CD8-positive, alpha-beta memory T cell (primary cell): Measurements from ENCODE around the gene HIBADH. TPM values are rescaled to one million over a fixed set of nuclear protein-coding genes. Genes with fewer than 3 reads are reported as not detected.

Experiments used
- CTCF ChIA-PET: fragments of 350-600 bp; sonication (Branson Sonifier 250); formaldehyde crosslinking; loops from one replicate; lab custom pipeline; 2021; ENCODE audit warnings: antibody characterized with exemption; lab: Charles Lee
- POLR2A ChIA-PET: fragments of 350-600 bp; sonication (Branson Sonifier 250); formaldehyde crosslinking; loops from one replicate; lab custom pipeline; 2021; ENCODE audit warnings: antibody characterized with exemption; lab: Charles Lee
- DNase-seq, 5 donors: peaks; one replicate each; pipeline versions ENCODE4 v3.0.0 to v3.0.0-alpha.2; 2020 to 2022; ENCODE audit warnings: mixed read lengths in 1 of 5
- H3K27ac ChIP-seq: one replicate; pipeline ENCODE4 v1.7.0; 2013; ENCODE audit warnings: low read depth, mild to moderate bottlenecking, low read length, moderate library complexity
- H3K27me3 ChIP-seq: 2 replicates; pipeline ENCODE4 v1.7.0; 2013; ENCODE audit warnings: low read length, mild to moderate bottlenecking; ENCODE audit not compliant: insufficient read depth, poor library complexity, severe bottlenecking
- H3K36me3 ChIP-seq: 2 replicates; pipeline ENCODE4 v1.7.0; 2013; ENCODE audit warnings: mild to moderate bottlenecking, low read length, moderate library complexity; ENCODE audit not compliant: insufficient read depth
- H3K4me1 ChIP-seq: 2 replicates; pipeline ENCODE4 v1.7.0; 2013; ENCODE audit warnings: mild to moderate bottlenecking, low read length, moderate library complexity; ENCODE audit not compliant: insufficient read depth
- H3K4me3 ChIP-seq: 2 replicates; pipeline ENCODE4 v1.7.0; 2013; ENCODE audit warnings: mild to moderate bottlenecking, low read length
- H3K9me3 ChIP-seq: 2 replicates; pipeline ENCODE4 v1.7.0; 2013; ENCODE audit warnings: mild to moderate bottlenecking, low read length
- H3K27ac Mint-ChIP-seq, 8 donors: one replicate each; pipeline ENCODE4 v1.8.0; 2020 to 2021; ENCODE audit warnings: mixed read lengths in 8 of 8, mild to moderate bottlenecking in 6 of 8, inconsistent platforms in 3 of 8, moderate library complexity in 3 of 8
- H3K27me3 Mint-ChIP-seq, 2 donors: one replicate each; pipeline ENCODE4 v1.8.0; 2020 to 2021; ENCODE audit warnings: mixed read lengths in 2 of 2, mild to moderate bottlenecking in 1 of 2, moderate library complexity in 1 of 2
- H3K36me3 Mint-ChIP-seq, 3 donors: one replicate each; pipeline ENCODE4 v1.8.0; 2020 to 2021; ENCODE audit warnings: mixed read lengths in 3 of 3, inconsistent platforms in 1 of 3, mild to moderate bottlenecking in 1 of 3
- H3K4me1 Mint-ChIP-seq, 3 donors: one replicate each; pipeline ENCODE4 v1.8.0; 2020 to 2021; ENCODE audit warnings: mixed read lengths in 3 of 3, inconsistent platforms in 1 of 3, mild to moderate bottlenecking in 1 of 3
- H3K4me3 Mint-ChIP-seq, 7 donors: one replicate each; pipeline ENCODE4 v1.8.0; 2020 to 2021; ENCODE audit warnings: mixed read lengths in 7 of 7, mild to moderate bottlenecking in 6 of 7, moderate library complexity in 4 of 7, inconsistent platforms in 2 of 7
- H3K9me3 Mint-ChIP-seq, 5 donors: one replicate each; pipeline ENCODE4 v1.8.0; 2020 to 2022; ENCODE audit warnings: mixed read lengths in 5 of 5, mild to moderate bottlenecking in 3 of 5, moderate library complexity in 2 of 5, inconsistent platforms in 1 of 5
- polyA plus RNA-seq: library from polyadenylated mRNA; unstranded; fragments of 300-500 nt; fragmentation: Illumina TruSeq; gene quantifications from one replicate; pipeline ENCODE4 v1.2.3, GENCODE V29; 2021
- total RNA-seq, 2 experiments: library from RNA; stranded (reverse); gene quantifications; one replicate each; pipeline ENCODE4 v1.2.3, GENCODE V29; 2021

HIBADH gene
- total and polyA plus RNA-seq, 3 experiments from 2014 or later, result 19.8 to 33.8 (median 20.0) TPM

GRCh38 chr7:27492224-27492623 lies 170.5 kb downstream of the HIBADH start:
- ChIA-PET CTCF (no interaction called here), POLR2A (no interaction called here)
- H3K4me3 Mint-ChIP-seq, result no peak overlapping the region
- Histone ChIP-seq H3K36me3 (no peaks in the 10 kb centered on the region), H3K4me3 (no peak overlapping the region), H3K27ac (no peak overlapping the region), H3K9me3 (no peaks in the 10 kb centered on the region), H3K4me1 (no peaks in the 10 kb centered on the region), H3K27me3 (no peaks in the 10 kb centered on the region)
- H3K27ac Mint-ChIP-seq, result no peak overlapping the region
- H3K36me3 Mint-ChIP-seq, result no peaks in the 10 kb centered on the region
- no peaks in the 10 kb centered on the region for H3K4me1 Mint-ChIP-seq
- DNase-seq, result no peak
- peaks cover 3 to 13% of the 10 kb centered on the region in 2 donors for H3K27me3 Mint-ChIP-seq
- no peaks in the 10 kb centered on the region for H3K9me3 Mint-ChIP-seq

DNA sequence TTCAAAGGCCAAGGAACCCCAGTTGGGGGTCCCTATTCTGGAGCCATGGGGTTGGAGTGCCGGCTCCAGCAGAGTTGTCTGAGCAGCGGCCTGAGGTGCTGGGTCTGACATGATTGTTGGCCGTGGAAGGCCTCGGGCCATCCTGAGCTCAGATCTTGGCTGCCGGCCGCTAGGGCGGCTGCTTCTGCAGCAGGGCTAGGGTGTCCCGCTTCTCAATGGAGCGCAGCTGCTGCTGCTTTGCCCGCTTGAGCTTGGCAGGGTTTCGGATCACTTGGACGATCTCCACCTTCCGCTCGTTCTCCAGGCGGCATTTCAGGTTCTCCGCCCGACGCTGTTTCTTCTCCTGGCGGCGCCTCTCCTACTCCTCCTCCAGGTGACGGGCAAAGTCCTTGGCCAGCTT lies 171.1 kb downstream of the HIBADH start:
- ChIA-PET POLR2A (no interaction called here), CTCF (no interaction called here)
- no peaks in the 10 kb centered on the region for H3K36me3 Mint-ChIP-seq
- no peaks in the 10 kb centered on the region for H3K9me3 Mint-ChIP-seq
- Histone ChIP-seq H3K27ac (no peak overlapping the region), H3K36me3 (no peaks in the 10 kb centered on the region), H3K27me3 (no peaks in the 10 kb centered on the region), H3K4me3 (no peak overlapping the region), H3K9me3 (no peaks in the 10 kb centered on the region), H3K4me1 (no peaks in the 10 kb centered on the region)
- H3K4me3 Mint-ChIP-seq, result no peak overlapping the region
- no peak for DNase-seq
- no peak overlapping the region for H3K27ac Mint-ChIP-seq
- H3K4me1 Mint-ChIP-seq, result no peaks in the 10 kb centered on the region
- peaks cover 3 to 16% of the 10 kb centered on the region in 2 donors for H3K27me3 Mint-ChIP-seq

GRCh38 chr7:27487509-27487908 lies 175.2 kb downstream of the HIBADH start:
- no peak overlapping the region for H3K27ac ChIP-seq
- Mint-ChIP-seq H3K27ac (no peak overlapping the region), H3K4me3 (no peak overlapping the region), H3K4me1 (no peaks in the 10 kb centered on the region), H3K27me3 (peaks cover 4 to 13% of the 10 kb centered on the region in 2 donors), H3K36me3 (no peaks in the 10 kb centered on the region), H3K9me3 (no peaks in the 10 kb centered on the region)
- H3K4me3 ChIP-seq, result no peak overlapping the region
- no peaks in the 10 kb centered on the region for H3K4me1 ChIP-seq
- CTCF ChIA-PET, result no interaction called here
- H3K9me3 ChIP-seq, result no peaks in the 10 kb centered on the region
- no peak for DNase-seq
- POLR2A ChIA-PET, result no interaction called here
- H3K36me3 ChIP-seq, result no peaks in the 10 kb centered on the region
- no peaks in the 10 kb centered on the region for H3K27me3 ChIP-seq

DNA sequence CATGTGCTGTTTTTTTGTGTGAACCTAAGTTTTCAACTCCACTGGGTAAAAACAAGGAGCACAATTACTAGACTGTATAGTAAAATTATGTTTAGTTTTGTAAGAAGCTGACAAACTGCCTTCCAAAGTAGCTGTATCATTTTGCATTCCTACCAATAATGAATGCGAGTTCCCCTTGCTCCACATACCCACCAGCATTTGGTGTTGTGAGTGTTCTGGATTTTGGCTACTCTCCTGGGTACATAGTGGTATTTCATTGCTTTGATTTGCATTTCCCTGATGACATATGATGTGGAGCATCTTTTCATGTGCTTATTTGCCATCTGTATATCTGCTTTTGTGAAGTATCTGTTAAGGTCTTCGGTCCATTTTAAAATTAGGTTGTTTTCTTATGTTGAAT lies 178.2 kb downstream of the HIBADH start:
- H3K9me3 ChIP-seq, result no peaks in the 10 kb centered on the region
- H3K4me1 Mint-ChIP-seq, result no peaks in the 10 kb centered on the region
- no peaks in the 10 kb centered on the region for H3K4me1 ChIP-seq
- DNase-seq, result no peak
- no peak overlapping the region for H3K27ac Mint-ChIP-seq
- no peaks in the 10 kb centered on the region for H3K27me3 ChIP-seq
- CTCF ChIA-PET, result no interaction called here
- H3K27ac ChIP-seq, result no peak overlapping the region
- no peak overlapping the region for H3K4me3 Mint-ChIP-seq
- POLR2A ChIA-PET, result no interaction called here
- no peaks in the 10 kb centered on the region for H3K36me3 Mint-ChIP-seq
- peaks cover 4 to 6% of the 10 kb centered on the region in 2 donors for H3K27me3 Mint-ChIP-seq
- no peaks in the 10 kb centered on the region for H3K36me3 ChIP-seq
- H3K4me3 ChIP-seq, result no peak overlapping the region
- H3K9me3 Mint-ChIP-seq, result no peaks in the 10 kb centered on the region

GRCh38 chr7:27482219-27482618 lies 180.5 kb downstream of the HIBADH start:
- no peaks in the 10 kb centered on the region for H3K27me3 ChIP-seq
- H3K4me3 Mint-ChIP-seq, result no peak overlapping the region
- no peak for DNase-seq
- no peaks in the 10 kb centered on the region for H3K4me1 ChIP-seq
- H3K36me3 ChIP-seq, result no peaks in the 10 kb centered on the region
- H3K4me3 ChIP-seq, result no peak overlapping the region
- no peaks in the 10 kb centered on the region for H3K9me3 ChIP-seq
- H3K27ac ChIP-seq, result no peak overlapping the region
- ChIA-PET POLR2A (no interaction called here), CTCF (interaction anchor here (0.5 kb wide), 1 partner anchor 19 kb away, joined by 3 read pairs; no protein-coding TSS in a partner anchor)
- no peak overlapping the region for H3K27ac Mint-ChIP-seq
- no peaks in the 10 kb centered on the region for H3K9me3 Mint-ChIP-seq
- H3K27me3 Mint-ChIP-seq, result peaks cover 3 to 4% of the 10 kb centered on the region in 2 donors
- no peaks in the 10 kb centered on the region for H3K4me1 Mint-ChIP-seq
- H3K36me3 Mint-ChIP-seq, result no peaks in the 10 kb centered on the region

- Mint-ChIP-seq H3K36me3 (no peaks in the 10 kb centered on the region), H3K4me1 (no peaks in the 10 kb centered on the region), H3K27me3 (peaks cover 0 to 7% of the 10 kb centered on the region in 2 donors), H3K9me3 (no peaks in the 10 kb centered on the region), H3K4me3 (no peak overlapping the region), H3K27ac (no peak overlapping the region)
- DNase-seq, result no peak
- Histone ChIP-seq H3K27ac (no peak overlapping the region), H3K4me1 (no peaks in the 10 kb centered on the region), H3K27me3 (no peaks in the 10 kb centered on the region), H3K4me3 (no peak overlapping the region), H3K9me3 (no peaks in the 10 kb centered on the region), H3K36me3 (no peaks in the 10 kb centered on the region)
- POLR2A ChIA-PET, result no interaction called here
- CTCF ChIA-PET, result interaction anchor here (1.6 kb wide), 1 partner anchor 11 kb away, joined by 4 read pairs; no protein-coding TSS in a partner anchor
Observed at GRCh38 chr7:27478556-27478955, 184.1 kb downstream of the HIBADH start.

DNA sequence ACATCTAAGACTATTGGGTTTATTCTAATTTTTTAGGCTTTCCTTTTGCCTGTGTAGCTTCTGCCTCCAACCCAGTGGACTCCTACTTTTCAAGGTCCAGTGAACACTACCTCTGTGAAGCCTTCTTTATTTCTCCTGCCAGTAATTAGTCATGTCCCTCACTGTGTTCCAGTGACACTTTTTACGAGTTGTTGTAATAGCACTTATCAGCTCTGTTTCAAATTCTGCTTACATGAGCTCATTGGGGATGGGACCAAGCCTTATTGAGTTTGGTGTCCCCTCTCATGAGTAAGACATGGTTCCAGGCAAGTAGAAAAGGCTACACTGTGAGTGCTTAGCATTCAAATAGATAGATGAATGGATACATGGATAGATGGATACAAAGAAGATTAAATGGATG lies 184.6 kb downstream of the HIBADH start:
- H3K27me3 ChIP-seq, result no peaks in the 10 kb centered on the region
- H3K4me1 Mint-ChIP-seq, result no peaks in the 10 kb centered on the region
- DNase-seq, result no peak
- ChIA-PET POLR2A (no interaction called here), CTCF (interaction anchor here (1.6 kb wide), 1 partner anchor 10 kb away, joined by 4 read pairs; no protein-coding TSS in a partner anchor)
- H3K9me3 Mint-ChIP-seq, result no peaks in the 10 kb centered on the region
- H3K27me3 Mint-ChIP-seq, result peaks cover 0 to 7% of the 10 kb centered on the region in 2 donors
- no peak overlapping the region for H3K27ac Mint-ChIP-seq
- H3K4me3 Mint-ChIP-seq, result no peak overlapping the region
- H3K4me1 ChIP-seq, result no peaks in the 10 kb centered on the region
- H3K4me3 ChIP-seq, result no peak overlapping the region
- no peaks in the 10 kb centered on the region for H3K36me3 Mint-ChIP-seq
- H3K9me3 ChIP-seq, result no peaks in the 10 kb centered on the region
- H3K36me3 ChIP-seq, result no peaks in the 10 kb centered on the region
- H3K27ac ChIP-seq, result no peak overlapping the region

DNA sequence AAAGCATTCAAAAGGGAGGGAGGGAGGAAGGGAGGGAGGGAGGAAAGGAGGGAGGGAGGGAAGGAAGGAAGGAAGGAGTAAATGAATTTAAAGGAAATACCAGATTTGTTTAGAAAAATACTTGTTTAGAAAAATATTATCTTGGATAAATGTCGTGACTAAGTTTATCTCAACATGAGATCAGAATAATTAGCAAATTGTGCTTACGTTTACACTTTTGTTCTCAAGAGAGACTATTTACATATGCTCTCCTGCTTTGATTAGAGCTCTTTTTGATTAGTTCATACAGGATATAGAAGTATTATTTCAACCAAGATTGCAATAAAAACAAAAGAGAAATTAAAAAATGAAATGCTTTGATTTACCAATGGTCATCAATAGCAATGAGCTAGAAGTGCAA lies 186.2 kb downstream of the HIBADH start:
- no peak overlapping the region for H3K4me3 ChIP-seq
- POLR2A ChIA-PET, result no interaction called here
- H3K27ac ChIP-seq, result no peak overlapping the region
- Mint-ChIP-seq H3K27ac (no peak overlapping the region), H3K9me3 (no peaks in the 10 kb centered on the region), H3K4me1 (no peaks in the 10 kb centered on the region), H3K4me3 (no peak overlapping the region), H3K36me3 (no peaks in the 10 kb centered on the region), H3K27me3 (peaks cover 4 to 7% of the 10 kb centered on the region in 2 donors)
- DNase-seq, result no peak
- no peaks in the 10 kb centered on the region for H3K27me3 ChIP-seq
- no peaks in the 10 kb centered on the region for H3K4me1 ChIP-seq
- H3K9me3 ChIP-seq, result no peaks in the 10 kb centered on the region
- H3K36me3 ChIP-seq, result no peaks in the 10 kb centered on the region
- CTCF ChIA-PET, result no interaction called here
